NCI-H1048 (cell line): ENCODE results near the gene CACNA1F.
A peak's percentile ranks its signal among the peaks of the same experiment; 100 is the strongest.

Experiments
- DNase-seq: peaks from one replicate; lab custom pipeline; 2025; lab: John Stamatoyannopoulos, UW

Gene CACNA1F

GRCh38 chrX:49233176-49233575 lies at the start of gene CACNA1F:
TSS of gene CACNA1F (minus strand) at chrX:49233340. CDS start at chrX:49233309, 31 bp downstream.
- DNase-seq: no peak

- no peak for DNase-seq
These were observed 49.5 kb upstream of the CACNA1F start for GRCh38 chrX:49282647-49283011.

- no peak for DNase-seq
These were observed 44.9 kb upstream of the CACNA1F start for GRCh38 chrX:49278081-49278480.

DNA sequence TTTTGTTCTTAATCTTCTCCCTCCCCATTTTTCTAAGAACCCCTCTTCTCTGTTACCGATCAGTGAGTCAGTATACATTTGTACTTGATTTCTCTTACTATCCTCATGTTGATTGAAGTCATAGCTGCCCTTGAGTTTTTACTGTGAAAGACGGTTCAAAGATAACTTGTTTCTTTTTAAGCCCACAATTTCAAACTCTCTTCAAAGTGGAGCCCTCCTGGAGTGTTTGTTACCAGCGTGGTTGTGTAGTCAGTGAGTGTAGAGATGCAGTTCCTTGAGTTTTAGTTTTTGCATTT lies 44.3 kb upstream of the CACNA1F start:
- no peak for DNase-seq

- no peak for DNase-seq
These were observed 43.8 kb upstream of the CACNA1F start for GRCh38 chrX:49276671-49277534.

DNA sequence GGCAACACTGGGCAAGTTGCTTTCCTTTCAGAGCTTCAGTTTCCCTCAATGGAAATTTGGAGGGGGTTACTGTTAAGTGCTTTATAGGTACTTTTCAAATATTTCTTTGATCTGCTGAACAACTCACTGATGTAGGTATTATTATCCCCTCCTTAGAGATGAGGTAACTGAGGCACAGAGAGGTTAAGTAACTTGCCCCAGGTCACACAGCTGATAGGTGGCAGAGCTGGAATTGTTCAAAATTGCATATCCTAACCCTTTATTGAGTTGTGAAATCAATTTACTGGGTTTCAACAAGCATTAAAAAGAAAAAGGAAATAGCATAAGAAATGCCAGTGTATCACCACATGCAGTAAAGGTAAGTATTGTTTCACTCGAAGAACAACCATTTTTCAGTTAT lies 43.1 kb upstream of the CACNA1F start:
- DNase-seq: no peak

DNA sequence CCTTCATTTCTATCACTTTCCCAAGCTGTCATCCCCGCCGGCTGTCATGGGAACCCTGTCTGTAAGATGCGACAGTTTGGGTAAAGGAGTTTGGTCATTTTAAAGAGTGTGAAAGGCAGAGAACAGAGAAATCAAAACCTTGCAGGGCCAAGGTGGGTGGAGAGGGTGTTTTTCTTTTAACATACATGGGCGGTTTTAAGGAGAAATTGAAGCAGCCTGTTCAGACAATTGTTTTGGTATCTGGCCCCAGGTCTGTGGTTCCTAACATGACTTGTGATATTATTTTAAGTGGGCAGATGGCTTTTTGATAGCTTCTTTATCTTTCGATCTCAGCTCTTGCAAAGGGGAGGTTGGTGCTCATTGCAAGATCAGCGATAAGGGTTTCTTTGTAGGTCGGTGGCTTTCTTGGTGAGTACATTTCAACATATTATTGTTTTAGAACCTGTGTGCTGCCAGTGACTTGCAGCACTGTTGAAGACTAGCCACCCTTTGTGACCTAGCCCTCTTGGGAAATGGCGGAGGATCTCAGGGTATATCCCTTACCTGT lies 40.1 kb upstream of the CACNA1F start:
- DNase-seq: no peak

- no peak for DNase-seq
These were observed 39.3 kb upstream of the CACNA1F start for GRCh38 chrX:49272421-49272820.

GRCh38 chrX:49271341-49271740 lies 38.2 kb upstream of the CACNA1F start:
- DNase-seq: no peak

GRCh38 chrX:49270249-49270921 lies 37.2 kb upstream of the CACNA1F start:
- no peak for DNase-seq

GRCh38 chrX:49269767-49270248 lies 36.7 kb upstream of the CACNA1F start, which contains the start of gene PPP1R3F:
TSS of gene PPP1R3F (plus strand) at chrX:49269793. CDS start at chrX:49269870, 77 bp downstream.
- no peak for DNase-seq

DNA sequence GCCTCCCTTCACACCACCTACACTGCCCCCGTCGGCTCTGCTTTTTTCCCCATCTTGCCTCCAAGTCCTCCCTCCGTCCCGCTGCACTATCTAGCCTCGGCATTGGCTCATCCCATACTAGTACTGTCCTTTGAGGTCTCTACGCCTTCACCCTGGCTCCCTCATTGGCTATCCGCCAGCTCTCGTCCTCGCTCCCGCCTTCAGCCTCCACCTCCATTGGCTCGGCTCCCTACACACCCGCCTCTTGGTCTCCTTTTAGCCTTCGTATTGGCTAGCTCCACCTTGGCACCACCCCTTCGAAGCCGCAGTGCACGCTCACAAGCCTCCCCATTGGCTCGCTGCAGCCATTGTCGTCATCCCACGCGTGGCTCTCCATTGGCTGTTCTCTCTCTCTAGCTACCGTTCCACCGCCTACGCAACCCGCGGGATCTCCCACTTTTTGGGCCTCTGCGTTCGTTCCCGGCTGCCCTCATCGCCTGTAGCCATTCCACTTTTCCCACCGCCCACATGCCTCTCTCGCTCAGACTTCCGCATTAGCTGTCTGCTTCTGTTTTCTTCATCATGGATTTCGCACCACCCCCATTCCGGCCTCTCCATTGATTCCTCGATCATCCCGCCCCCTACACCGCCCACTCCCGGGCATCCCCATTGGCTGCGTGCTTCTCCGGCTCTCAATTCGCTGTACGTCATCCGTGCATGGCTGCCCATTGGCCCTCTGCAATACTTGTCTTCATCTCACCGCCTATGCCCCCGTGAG lies 36.0 kb upstream of the CACNA1F start:
- peak; percentile 88 for DNase-seq

- DNase-seq: no peak
These were observed 35.5 kb upstream of the CACNA1F start for GRCh38 chrX:49268702-49269009.

DNA sequence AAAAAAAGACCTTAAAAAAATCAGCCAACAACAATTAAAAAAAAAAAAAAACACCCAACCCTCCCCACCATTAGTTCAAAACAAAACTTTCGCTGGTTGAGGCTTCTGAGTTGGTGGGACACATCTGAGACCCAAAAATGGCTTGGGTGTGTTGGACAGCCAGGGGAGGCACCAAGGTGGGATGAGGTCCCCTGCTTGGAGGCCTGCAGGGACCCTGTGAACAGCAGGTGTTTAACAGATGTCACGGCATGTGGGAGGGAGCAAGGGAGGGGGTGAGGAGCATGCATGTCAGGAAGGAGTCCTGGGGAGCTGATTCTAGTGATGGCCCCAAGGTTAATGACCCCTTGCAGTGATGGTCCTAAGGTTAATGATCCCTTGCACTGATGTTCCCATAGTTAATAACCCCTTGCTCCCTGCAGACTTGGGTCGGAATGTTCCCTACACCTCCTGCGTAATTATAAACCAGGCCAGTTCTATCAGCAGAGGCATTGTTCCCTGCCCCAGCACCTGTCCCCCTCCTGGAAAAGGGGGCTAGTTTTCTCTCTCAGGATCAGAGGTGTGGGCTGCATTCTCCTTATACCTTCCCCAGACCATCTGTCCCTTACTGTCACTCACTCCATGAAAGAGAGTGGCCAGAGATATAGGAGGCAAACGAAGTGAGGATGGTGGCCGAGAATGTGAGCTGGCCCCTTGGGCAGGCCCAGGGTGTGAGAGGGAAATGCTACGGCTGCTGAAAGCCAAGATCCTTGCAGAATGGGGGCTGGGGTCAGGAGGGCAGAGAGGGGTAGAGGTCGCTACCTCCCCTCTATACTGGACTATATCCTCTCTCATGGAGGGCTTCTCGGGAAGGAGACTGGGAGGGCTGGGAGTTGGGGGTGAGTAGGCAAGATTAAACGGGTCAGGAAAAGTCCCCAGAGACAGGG lies 33.6 kb upstream of the CACNA1F start:
- DNase-seq: no peak

DNA sequence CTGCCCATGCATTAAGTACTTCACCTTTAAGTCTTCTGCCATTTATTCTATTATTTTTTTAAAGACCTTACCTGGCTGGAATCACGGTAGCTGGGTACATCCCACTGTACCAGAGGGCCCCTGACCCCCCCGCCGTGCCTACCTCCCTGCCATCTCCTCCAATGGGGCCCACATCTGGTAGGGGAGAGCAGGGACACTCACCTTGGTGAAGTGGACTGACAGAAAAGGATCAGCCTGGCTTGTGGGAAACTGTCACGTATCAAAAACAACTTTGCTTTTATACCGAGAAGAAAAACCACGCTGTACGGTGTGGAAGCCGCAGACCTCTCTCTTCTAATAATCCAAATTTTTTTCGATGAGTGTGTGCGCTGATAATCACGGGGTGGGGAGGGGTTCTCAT lies 31.3 kb upstream of the CACNA1F start, which contains the start of gene FOXP3:
Gene FOXP3, minus strand, starts transcription at position 251 of the 400 bp plus-strand sequence. CDS start 6,205 bp downstream, outside the sequence.
- no peak for DNase-seq

DNA sequence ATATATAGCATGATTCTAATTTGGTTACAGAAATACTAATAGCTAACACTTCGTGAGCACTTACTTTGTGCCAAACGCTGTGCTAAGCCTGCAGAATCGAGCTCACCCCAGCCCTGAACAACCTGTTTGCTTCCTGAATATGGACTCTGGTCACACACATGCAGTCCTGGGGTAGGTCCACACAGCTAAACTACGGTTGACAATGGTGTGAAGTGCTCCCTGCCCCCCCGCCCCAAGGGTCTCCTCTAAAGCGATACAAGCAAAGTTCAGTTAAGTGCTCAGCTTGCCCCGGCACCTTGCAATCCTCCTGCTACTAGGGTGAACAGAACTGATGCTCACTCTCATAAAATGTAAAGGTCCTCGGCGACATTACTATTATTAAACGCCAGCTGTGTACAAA lies 30.5 kb upstream of the CACNA1F start:
- no peak for DNase-seq

GRCh38 chrX:49262603-49263002 lies 29.5 kb upstream of the CACNA1F start:
- DNase-seq: no peak

DNA sequence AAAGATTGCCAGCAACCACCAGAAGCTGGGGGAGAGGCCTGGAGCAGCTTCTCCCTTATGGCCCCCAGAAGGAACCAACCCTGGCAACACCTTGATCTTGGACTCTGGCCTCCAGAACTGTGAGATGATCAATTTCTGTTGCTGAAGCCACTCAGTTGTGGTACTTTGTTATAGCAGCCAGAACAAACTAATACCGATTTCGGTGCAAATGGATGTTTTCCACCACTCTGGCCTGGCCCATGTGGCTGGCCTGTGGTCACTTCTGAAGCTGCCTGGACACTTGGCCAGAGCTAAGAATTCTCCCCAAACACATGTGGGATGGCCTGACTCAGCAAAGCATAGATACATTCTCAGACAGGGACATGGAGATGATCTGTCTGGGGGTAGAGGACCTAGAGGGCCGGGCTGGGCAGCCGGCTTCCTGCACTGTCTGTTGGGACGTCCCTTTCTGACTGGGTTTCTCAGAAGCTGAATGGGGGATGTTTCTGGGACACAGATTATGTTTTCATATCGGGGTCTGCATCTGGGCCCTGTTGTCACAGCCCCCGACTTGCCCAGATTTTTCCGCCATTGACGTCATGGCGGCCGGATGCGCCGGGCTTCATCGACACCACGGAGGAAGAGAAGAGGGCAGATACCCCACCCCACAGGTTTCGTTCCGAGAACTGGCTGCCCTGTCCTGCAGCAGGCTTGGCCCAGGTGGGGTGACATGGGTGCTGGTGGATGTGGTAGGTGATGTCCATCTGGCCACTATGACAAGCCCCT lies 27.3 kb upstream of the CACNA1F start:
- DNase-seq: no peak

- no peak for DNase-seq
These were observed 25.6 kb upstream of the CACNA1F start for GRCh38 chrX:49258749-49259124.
